Naive thymus-derived CD4-positive, alpha-beta T cell (primary cell): ENCODE measurements around the gene BCOR. TPM values are rescaled to one million over a fixed set of nuclear protein-coding genes. Genes with fewer than 3 reads are reported as not detected.
A peak's percentile ranks its signal among the peaks of the same experiment; 100 is the strongest.

Experiments used
- ATAC-seq: fragments of 150-1000 bp; cut with Tn5 transposase; 2 replicates; pipeline ENCODE4 v1.10.0; 2021; ENCODE audit warnings: mild to moderate bottlenecking, moderate library complexity
- CTCF ChIA-PET: fragments of 350-600 bp; sonication (Branson Sonifier 250); formaldehyde crosslinking; loops from one replicate; lab custom pipeline; 2021; ENCODE audit warnings: antibody characterized with exemption; lab: Charles Lee
- POLR2A ChIA-PET: fragments of 350-600 bp; sonication (Branson Sonifier 250); formaldehyde crosslinking; loops from one replicate; lab custom pipeline; 2021; ENCODE audit warnings: antibody characterized with exemption, inconsistent platforms; lab: Charles Lee
- DNase-seq, 9 donors: peaks; one replicate each; pipeline versions ENCODE4 v3.0.0 to v3.0.0-alpha.2; 2020 to 2022; ENCODE audit warnings: mixed read lengths in 1 of 9
- H3K27ac ChIP-seq: one replicate; pipeline ENCODE4 v1.7.0; 2013; ENCODE audit warnings: mild to moderate bottlenecking, low read depth, low read length, moderate library complexity
- H3K27me3 ChIP-seq, 2 donors: one replicate each; pipeline ENCODE4 v1.7.0; 2013; ENCODE audit warnings: low read length in 2 of 2, mild to moderate bottlenecking in 2 of 2, moderate library complexity in 2 of 2; ENCODE audit not compliant: control insufficient read depth in 2 of 2, insufficient read depth in 2 of 2
- H3K36me3 ChIP-seq, 3 experiments: 1 replicate in 2 of 3; 2 replicates in 1 of 3; pipeline ENCODE4 v1.7.0; 2013; ENCODE audit warnings: low read length in 3 of 3, mild to moderate bottlenecking in 3 of 3, moderate library complexity in 1 of 3; ENCODE audit not compliant: insufficient read depth in 3 of 3, control insufficient read depth in 2 of 3
- H3K4me1 ChIP-seq, 2 donors: one replicate each; pipeline ENCODE4 v1.7.0; 2013; ENCODE audit warnings: low read length in 2 of 2, mild to moderate bottlenecking in 2 of 2, moderate library complexity in 1 of 2; ENCODE audit not compliant: control insufficient read depth in 2 of 2, insufficient read depth in 2 of 2
- H3K4me3 ChIP-seq: 2 replicates; pipeline ENCODE4 v1.7.0; 2013; ENCODE audit warnings: mild to moderate bottlenecking, low read length
- H3K9me3 ChIP-seq, 3 experiments: 1 replicate in 2 of 3; 2 replicates in 1 of 3; pipeline ENCODE4 v1.7.0; 2013; ENCODE audit warnings: low read length in 3 of 3; ENCODE audit not compliant: control insufficient read depth in 2 of 3
- H3K27ac Mint-ChIP-seq, 9 donors: one replicate each; pipeline ENCODE4 v1.8.0; 2020 to 2022; ENCODE audit warnings: mixed read lengths in 9 of 9, mild to moderate bottlenecking in 8 of 9, moderate library complexity in 5 of 9, inconsistent platforms in 2 of 9
- H3K27me3 Mint-ChIP-seq, 5 donors: one replicate each; pipeline ENCODE4 v1.8.0; 2021 to 2022; ENCODE audit warnings: mixed read lengths in 5 of 5, mild to moderate bottlenecking in 1 of 5
- H3K36me3 Mint-ChIP-seq, 5 donors: one replicate each; pipeline ENCODE4 v1.8.0; 2020 to 2022; ENCODE audit warnings: mixed read lengths in 5 of 5, mild to moderate bottlenecking in 3 of 5, inconsistent platforms in 1 of 5
- H3K4me1 Mint-ChIP-seq, 7 donors: one replicate each; pipeline ENCODE4 v1.8.0; 2020 to 2022; ENCODE audit warnings: mixed read lengths in 7 of 7, mild to moderate bottlenecking in 3 of 7, inconsistent platforms in 1 of 7
- H3K4me3 Mint-ChIP-seq, 10 donors: one replicate each; pipeline ENCODE4 v1.8.0; 2020 to 2022; ENCODE audit warnings: mild to moderate bottlenecking in 10 of 10, mixed read lengths in 10 of 10, moderate library complexity in 6 of 10, inconsistent platforms in 2 of 10
- H3K9me3 Mint-ChIP-seq, 11 donors: one replicate each; pipeline ENCODE4 v1.8.0; 2020 to 2022; ENCODE audit warnings: mixed read lengths in 11 of 11, mild to moderate bottlenecking in 4 of 11, inconsistent platforms in 1 of 11, moderate library complexity in 1 of 11
- intact Hi-C, 2 donors: fragments of 100-400 bp; cut with micrococcal nuclease; formaldehyde crosslinking; loops; one replicate each; pipeline ENCODE4 v1.15.1; 2023
- polyA plus RNA-seq, 2 donors: library from polyadenylated mRNA; unstranded; fragments of 300-500 nt; fragmentation: Illumina TruSeq; gene quantifications; one replicate each; pipeline ENCODE4 v1.2.3, GENCODE V29; 2021
- total RNA-seq, 6 experiments: library from RNA in 5 of 6; stranded (reverse) in 5 of 6; gene quantifications; 1 replicate in 5 of 6; 2 replicates in 1 of 6; pipeline ENCODE4 v1.2.3 and lab custom pipeline; 2021 to 2026

Gene BCOR
- total and polyA plus RNA-seq, 7 experiments from 2014 or later, result 3.8 to 55.2 (median 24.3) TPM

GRCh38 chrX:40039887-40040286 lies 57.9 kb downstream of the BCOR start:
- Mint-ChIP-seq H3K27me3 (no peaks in the 10 kb centered on the region), H3K4me3 (no peak overlapping the region), H3K36me3 (peaks cover 0 to 5% (median 0%) of the 10 kb centered on the region in 5 donors), H3K9me3 (peaks cover 0 to 9% (median 2%) of the 10 kb centered on the region in 11 donors), H3K4me1 (peaks cover 0 to 28% (median 15%) of the 10 kb centered on the region in 7 donors), H3K27ac (no peak overlapping the region)
- no peaks in the 10 kb centered on the region for H3K36me3 ChIP-seq
- H3K27me3 ChIP-seq, result no peaks in the 10 kb centered on the region
- H3K4me1 ChIP-seq, result peaks cover 0 to 9% of the 10 kb centered on the region in 2 donors
- H3K4me3 ChIP-seq, result no peak overlapping the region
- no peak overlapping the region for H3K27ac ChIP-seq
- no peaks in the 10 kb centered on the region for H3K9me3 ChIP-seq
- ChIA-PET CTCF (no interaction called here), POLR2A (no interaction called here)
- ATAC-seq, result no peak
- intact Hi-C loops, result loop anchor here in 1 of 2 donors (2.0 kb wide), 1 partner anchor 13 kb away; no protein-coding TSS in a partner anchor
- no peak for DNase-seq

- CTCF ChIA-PET, result no interaction called here
- intact Hi-C loops, result no loop called here
- DNase-seq (no peak), ATAC-seq (no peak)
- no peaks in the 10 kb centered on the region for H3K27me3 Mint-ChIP-seq
- H3K27ac ChIP-seq, result no peak overlapping the region
- peaks cover 0 to 9% of the 10 kb centered on the region in 2 donors for H3K4me1 ChIP-seq
- H3K9me3 Mint-ChIP-seq, result peaks cover 0 to 6% (median 0%) of the 10 kb centered on the region in 11 donors
- no peaks in the 10 kb centered on the region for H3K36me3 ChIP-seq
- no peaks in the 10 kb centered on the region for H3K27me3 ChIP-seq
- no peak overlapping the region for H3K4me3 ChIP-seq
- POLR2A ChIA-PET, result interaction anchor here (0.6 kb wide), 1 partner anchor 16 kb away, joined by 3 read pairs; no protein-coding TSS in a partner anchor
- H3K36me3 Mint-ChIP-seq, result no peaks in the 10 kb centered on the region
- H3K9me3 ChIP-seq, result no peaks in the 10 kb centered on the region
- no peak overlapping the region for H3K4me3 Mint-ChIP-seq
- peaks cover 0 to 26% (median 15%) of the 10 kb centered on the region in 7 donors for H3K4me1 Mint-ChIP-seq
- H3K27ac Mint-ChIP-seq, result no peak overlapping the region
Measured at GRCh38 chrX:40037367-40037766, 60.4 kb downstream of the BCOR start.

GRCh38 chrX:40035726-40036125 lies 62.0 kb downstream of the BCOR start:
- Mint-ChIP-seq H3K27ac (no peak overlapping the region), H3K36me3 (no peaks in the 10 kb centered on the region), H3K4me3 (no peak overlapping the region), H3K27me3 (no peaks in the 10 kb centered on the region), H3K9me3 (peaks cover 0 to 6% (median 0%) of the 10 kb centered on the region in 11 donors), H3K4me1 (peaks cover 0 to 11% (median 5%) of the 10 kb centered on the region in 7 donors)
- ChIA-PET POLR2A (no interaction called here), CTCF (no interaction called here)
- Histone ChIP-seq H3K27ac (no peak overlapping the region), H3K27me3 (no peaks in the 10 kb centered on the region), H3K4me1 (peaks cover 0 to under 1% of the 10 kb centered on the region in 2 donors), H3K9me3 (no peaks in the 10 kb centered on the region), H3K4me3 (no peak overlapping the region), H3K36me3 (no peaks in the 10 kb centered on the region)
- ATAC-seq (no peak), DNase-seq (no peak)
- intact Hi-C loops, result no loop called here

- H3K9me3 Mint-ChIP-seq, result no peaks in the 10 kb centered on the region
Measured at GRCh38 chrX:40031911-40032310, 65.8 kb downstream of the BCOR start.

GRCh38 chrX:40030205-40030604 lies 67.6 kb downstream of the BCOR start:
- intact Hi-C loops, result no loop called here
- Mint-ChIP-seq H3K4me3 (no peak overlapping the region), H3K27me3 (no peaks in the 10 kb centered on the region), H3K36me3 (no peaks in the 10 kb centered on the region), H3K27ac (no peak overlapping the region), H3K9me3 (no peaks in the 10 kb centered on the region), H3K4me1 (peaks cover 0 to 20% (median 0%) of the 10 kb centered on the region in 7 donors)
- Histone ChIP-seq H3K4me3 (no peak overlapping the region), H3K9me3 (no peaks in the 10 kb centered on the region), H3K27ac (no peak overlapping the region), H3K27me3 (no peaks in the 10 kb centered on the region), H3K36me3 (no peaks in the 10 kb centered on the region), H3K4me1 (no peaks in the 10 kb centered on the region)
- ATAC-seq (no peak), DNase-seq (no peak)
- ChIA-PET POLR2A (no interaction called here), CTCF (no interaction called here)

More at GRCh38 chrX:40031911-40032310, 65.8 kb downstream of the BCOR start:
- H3K27me3 ChIP-seq, result no peaks in the 10 kb centered on the region
- DNase-seq (no peak), ATAC-seq (no peak)
- Mint-ChIP-seq H3K4me3 (no peak overlapping the region), H3K4me1 (peaks cover 0 to 7% (median 0%) of the 10 kb centered on the region in 7 donors), H3K27me3 (no peaks in the 10 kb centered on the region), H3K27ac (no peak overlapping the region), H3K36me3 (no peaks in the 10 kb centered on the region)
- no peaks in the 10 kb centered on the region for H3K4me1 ChIP-seq
- H3K36me3 ChIP-seq, result no peaks in the 10 kb centered on the region
- no peaks in the 10 kb centered on the region for H3K9me3 ChIP-seq
- intact Hi-C loops, result no loop called here
- no peak overlapping the region for H3K27ac ChIP-seq
- POLR2A ChIA-PET, result no interaction called here
- CTCF ChIA-PET, result interaction anchor here (0.6 kb wide), 1 partner anchor 253 kb away, joined by 5 read pairs; no protein-coding TSS in a partner anchor
- no peak overlapping the region for H3K4me3 ChIP-seq

GRCh38 chrX:40022421-40022820 lies 75.3 kb downstream of the BCOR start:
- H3K4me3 Mint-ChIP-seq, result peak overlapping the region in 7 of 10 donors; percentile 11 to 65 (median 26)
- Histone ChIP-seq H3K36me3 (no peaks in the 10 kb centered on the region), H3K27ac (no peak overlapping the region), H3K9me3 (no peaks in the 10 kb centered on the region), H3K4me3 (no peak overlapping the region), H3K4me1 (peaks cover 0 to 5% of the 10 kb centered on the region in 2 donors), H3K27me3 (no peaks in the 10 kb centered on the region)
- H3K36me3 Mint-ChIP-seq, result peaks cover 0 to 2% (median 0%) of the 10 kb centered on the region in 5 donors
- no peak for DNase-seq
- ChIA-PET CTCF (interaction anchor here (0.8 kb wide), 1 partner anchor 73 kb away, joined by 3 read pairs; no protein-coding TSS in a partner anchor), POLR2A (interaction anchor here (0.9 to 1.5 kb wide), 3 partner anchors 9 to 155 kb away, joined by 3 to 4 read pairs (median 4); no protein-coding TSS in a partner anchor)
- ATAC-seq, result no peak
- peaks cover 0 to 2% (median 0%) of the 10 kb centered on the region in 11 donors for H3K9me3 Mint-ChIP-seq
- no peaks in the 10 kb centered on the region for H3K27me3 Mint-ChIP-seq
- intact Hi-C loops, result no loop called here
- peaks cover 0 to 28% (median 9%) of the 10 kb centered on the region in 7 donors for H3K4me1 Mint-ChIP-seq
- H3K27ac Mint-ChIP-seq, result peak overlapping the region in 1 of 9 donors; percentile 16
